ENCODE data around the gene MCEMP1. TPM values are rescaled to one million over a fixed set of nuclear protein-coding genes. Genes with fewer than 3 reads are reported as not detected.

Gene MCEMP1
- total RNA-seq, 2 experiments from 2014 or later = not detected

DNA sequence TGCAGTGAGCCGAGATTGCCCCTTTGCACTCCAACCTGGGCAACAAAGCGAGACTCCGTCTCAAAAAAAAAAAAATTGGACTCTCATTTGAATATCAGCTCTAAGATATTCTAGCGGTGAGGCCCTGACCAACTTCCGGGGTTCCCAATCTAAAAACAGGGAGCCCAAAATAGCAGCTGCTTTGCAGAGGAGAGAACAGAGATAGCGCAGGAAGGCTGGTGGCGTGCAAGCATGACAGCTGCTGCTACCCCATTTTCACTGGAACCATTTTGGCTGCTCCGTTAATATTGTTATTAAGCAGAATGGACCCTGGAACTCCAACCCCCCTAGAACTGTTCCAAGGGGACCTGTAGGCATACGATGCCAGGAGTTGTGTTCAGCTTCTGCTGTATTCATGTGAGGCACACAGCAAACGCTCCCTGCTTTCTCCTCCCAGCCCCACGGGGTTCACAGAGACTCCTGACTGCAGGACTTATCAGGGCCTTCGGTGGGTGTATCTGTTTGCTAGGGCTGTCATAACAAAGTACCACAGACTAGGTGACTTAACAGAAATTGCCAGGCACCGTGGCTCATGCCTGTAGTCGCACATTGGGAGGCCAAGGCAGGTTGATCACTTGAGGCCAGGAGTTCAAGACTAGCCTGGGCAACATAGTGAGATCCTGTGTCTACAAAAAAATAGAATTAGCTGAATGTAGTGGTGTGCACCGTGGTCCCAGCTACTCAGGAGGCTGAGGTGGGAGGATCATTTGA is 28.4 kb upstream of the MCEMP1 start:
- Mint-ChIP-seq H3K9me3 (ENCODE audit: low read depth) (no peaks in the 10 kb centered on the region), H3K27me3 (peaks cover 2% of the 10 kb centered on the region), H3K4me1 (peaks cover 9% of the 10 kb centered on the region), H3K27ac (no peak overlapping the region), H3K36me3 (peaks cover 8% of the 10 kb centered on the region), H3K4me3 (no peak overlapping the region)
- DNase-seq = no peak
- ATAC-seq = no peak
- CTCF ChIA-PET = interaction anchor here (2.2 kb wide), 1 partner anchor 32 kb away, joined by 11 read pairs; the partner anchor contains the start of gene TRAPPC5

GRCh38 chr19:7650148-7650547 is 26.7 kb upstream of the MCEMP1 start:
- CTCF ChIA-PET = interaction anchor here (1.3 to 1.5 kb wide), 2 partner anchors 28 to 82 kb away, joined by 3 to 5 read pairs; no protein-coding TSS in a partner anchor
- Mint-ChIP-seq H3K27ac (no peak overlapping the region), H3K4me1 (peaks cover 9% of the 10 kb centered on the region), H3K36me3 (peaks cover 6% of the 10 kb centered on the region), H3K4me3 (no peak overlapping the region), H3K27me3 (peaks cover 2% of the 10 kb centered on the region), H3K9me3 (ENCODE audit: low read depth) (no peaks in the 10 kb centered on the region)
- ATAC-seq = no peak
- no peak for DNase-seq

GRCh38 chr19:7652061-7652641 is 24.7 kb upstream of the MCEMP1 start:
- Mint-ChIP-seq H3K27ac (peak overlapping the region; percentile 62), H3K4me3 (peak overlapping the region; percentile 63), H3K4me1 (peaks cover 12% of the 10 kb centered on the region), H3K27me3 (peaks cover 2% of the 10 kb centered on the region), H3K9me3 (ENCODE audit: low read depth) (no peaks in the 10 kb centered on the region), H3K36me3 (peaks cover 2% of the 10 kb centered on the region)
- DNase-seq (peak; percentile 88), ATAC-seq (peak; percentile 93)
- CTCF ChIA-PET = interaction anchor here (0.6 to 3.9 kb wide), 16 partner anchors 9 to 154 kb away, joined by 3 to 38 read pairs (median 7); partner anchors contain the start of genes PET100, RETN, TRAPPC5 and XAB2

DNA sequence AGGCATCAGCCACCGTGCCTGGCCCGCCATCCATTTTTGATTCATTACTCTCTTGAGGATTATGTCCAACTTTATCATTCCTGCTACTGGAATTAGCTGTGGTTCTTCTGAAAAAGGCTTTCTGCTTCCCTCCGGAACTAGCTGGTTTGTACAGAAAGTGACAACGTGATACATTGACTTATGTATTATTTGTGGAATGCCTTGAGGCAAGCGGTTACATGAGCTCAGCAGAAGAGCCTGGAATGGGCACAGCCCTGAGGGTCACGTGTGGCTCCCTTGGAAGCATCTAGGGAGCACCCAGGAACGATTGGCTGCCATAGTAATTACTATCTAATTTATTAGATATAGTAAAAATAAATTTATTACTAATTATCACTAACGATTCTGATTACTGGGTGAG is 22.5 kb upstream of the MCEMP1 start:
- peaks cover 29% of the 10 kb centered on the region for H3K4me1 Mint-ChIP-seq
- ATAC-seq (no peak), DNase-seq (no peak)
- peaks cover 2% of the 10 kb centered on the region for H3K27me3 Mint-ChIP-seq
- H3K36me3 Mint-ChIP-seq = no peaks in the 10 kb centered on the region
- H3K27ac Mint-ChIP-seq = no peak overlapping the region
- CTCF ChIA-PET = interaction anchor here (1.0 to 4.8 kb wide), 5 partner anchors 26 to 552 kb away, joined by 3 to 38 read pairs (median 4); partner anchors contain the start of gene TRAPPC5
- no peak overlapping the region for H3K4me3 Mint-ChIP-seq
- H3K9me3 Mint-ChIP-seq (ENCODE audit: low read depth) = no peaks in the 10 kb centered on the region

GRCh38 chr19:7655581-7655980 is 21.3 kb upstream of the MCEMP1 start:
- no peak overlapping the region for H3K27ac Mint-ChIP-seq
- DNase-seq (no peak), ATAC-seq (no peak)
- H3K9me3 Mint-ChIP-seq (ENCODE audit: low read depth) = no peaks in the 10 kb centered on the region
- H3K4me1 Mint-ChIP-seq = peaks cover 29% of the 10 kb centered on the region
- H3K4me3 Mint-ChIP-seq = no peak overlapping the region
- CTCF ChIA-PET = interaction anchor here (0.6 to 4.8 kb wide), 2 partner anchors 25 to 144 kb away, joined by 3 to 33 read pairs; partner anchors contain the start of gene TRAPPC5
- H3K36me3 Mint-ChIP-seq = no peaks in the 10 kb centered on the region
- H3K27me3 Mint-ChIP-seq = peaks cover 2% of the 10 kb centered on the region

DNA sequence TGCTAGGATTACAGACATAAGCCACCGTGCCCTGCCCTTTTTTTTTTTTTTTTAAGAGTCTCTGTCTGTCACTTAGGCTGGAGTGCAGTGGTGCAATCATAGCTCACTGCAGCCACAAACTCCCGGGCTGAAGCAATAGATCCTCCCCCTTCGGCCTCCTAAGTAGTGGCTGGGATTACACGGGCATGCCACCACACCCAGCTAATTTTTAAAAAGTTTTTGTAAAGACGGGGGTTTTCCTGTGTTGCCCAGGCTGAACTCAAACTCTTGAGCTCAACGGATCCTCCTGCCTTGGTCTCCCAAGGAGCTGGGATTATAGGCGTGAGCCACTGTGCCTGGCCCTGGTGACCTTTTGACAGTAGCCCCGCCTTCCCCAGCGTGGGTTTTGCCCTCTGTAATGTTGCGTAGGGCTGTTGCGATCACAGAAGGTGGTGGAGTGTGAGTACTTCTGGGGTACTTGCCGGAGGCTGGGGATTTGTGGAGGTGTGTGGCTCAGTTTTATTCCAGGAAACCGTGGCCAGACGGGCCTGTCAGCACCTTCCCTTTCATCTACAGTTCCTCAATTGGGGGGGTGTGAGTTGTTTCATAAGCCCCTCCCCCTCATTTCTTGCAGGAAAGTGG is 19.6 kb upstream of the MCEMP1 start:
- H3K4me1 Mint-ChIP-seq = peaks cover 25% of the 10 kb centered on the region
- CTCF ChIA-PET = interaction anchor here (1.3 to 4.8 kb wide), 2 partner anchors 23 to 143 kb away, joined by 4 to 33 read pairs; partner anchors contain the start of gene TRAPPC5
- H3K27ac Mint-ChIP-seq = no peak overlapping the region
- no peak overlapping the region for H3K4me3 Mint-ChIP-seq
- H3K27me3 Mint-ChIP-seq = no peaks in the 10 kb centered on the region
- no peaks in the 10 kb centered on the region for H3K9me3 Mint-ChIP-seq (ENCODE audit: low read depth)
- H3K36me3 Mint-ChIP-seq = no peaks in the 10 kb centered on the region
- ATAC-seq (no peak), DNase-seq (no peak)

DNA sequence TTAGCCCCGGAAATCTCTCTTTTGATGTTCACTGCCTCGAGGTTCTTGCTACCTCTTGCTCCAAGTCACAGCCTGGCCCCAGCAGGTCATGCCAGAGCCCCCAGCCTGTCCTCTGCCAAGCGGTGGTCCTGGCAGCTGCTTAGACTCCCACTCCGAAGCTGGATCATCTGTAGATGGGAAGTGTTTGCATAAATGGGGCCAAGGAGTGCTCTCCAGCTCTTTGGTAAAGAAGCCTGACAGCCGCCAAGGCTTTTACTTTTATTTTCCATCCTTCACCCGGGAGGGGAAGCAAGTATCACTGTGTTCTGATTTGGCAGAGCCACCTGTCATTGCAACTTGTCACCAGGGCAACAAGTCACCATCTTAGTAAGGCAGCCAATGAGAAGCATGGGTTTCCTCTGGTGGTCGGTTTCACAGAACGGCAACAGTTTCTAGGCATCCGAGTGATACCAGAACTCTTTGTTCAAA is 18.6 kb upstream of the MCEMP1 start:
- peaks cover 20% of the 10 kb centered on the region for H3K4me1 Mint-ChIP-seq
- CTCF ChIA-PET = interaction anchor here (1.1 to 4.8 kb wide), 3 partner anchors 19 to 28 kb away, joined by 3 to 33 read pairs (median 7); partner anchors contain the start of genes MCEMP1, PET100, TRAPPC5 and XAB2
- H3K27ac Mint-ChIP-seq = peak overlapping the region; percentile 73
- DNase-seq (peak; percentile 74), ATAC-seq (peak; percentile 93)
- no peaks in the 10 kb centered on the region for H3K9me3 Mint-ChIP-seq (ENCODE audit: low read depth)
- H3K4me3 Mint-ChIP-seq = peak overlapping the region; percentile 70
- H3K36me3 Mint-ChIP-seq = no peaks in the 10 kb centered on the region
- H3K27me3 Mint-ChIP-seq = no peaks in the 10 kb centered on the region

- Mint-ChIP-seq H3K9me3 (ENCODE audit: low read depth) (no peaks in the 10 kb centered on the region), H3K36me3 (no peaks in the 10 kb centered on the region), H3K4me1 (peaks cover 18% of the 10 kb centered on the region), H3K4me3 (no peak overlapping the region), H3K27ac (no peak overlapping the region), H3K27me3 (no peaks in the 10 kb centered on the region)
- ATAC-seq (no peak), DNase-seq (no peak)
- CTCF ChIA-PET = interaction anchor here (0.6 to 4.2 kb wide), 2 partner anchors 19 to 287 kb away, joined by 3 to 14 read pairs; partner anchors contain the start of gene TRAPPC5
Measured at GRCh38 chr19:7661744-7662538, 14.9 kb upstream of the MCEMP1 start.

DNA sequence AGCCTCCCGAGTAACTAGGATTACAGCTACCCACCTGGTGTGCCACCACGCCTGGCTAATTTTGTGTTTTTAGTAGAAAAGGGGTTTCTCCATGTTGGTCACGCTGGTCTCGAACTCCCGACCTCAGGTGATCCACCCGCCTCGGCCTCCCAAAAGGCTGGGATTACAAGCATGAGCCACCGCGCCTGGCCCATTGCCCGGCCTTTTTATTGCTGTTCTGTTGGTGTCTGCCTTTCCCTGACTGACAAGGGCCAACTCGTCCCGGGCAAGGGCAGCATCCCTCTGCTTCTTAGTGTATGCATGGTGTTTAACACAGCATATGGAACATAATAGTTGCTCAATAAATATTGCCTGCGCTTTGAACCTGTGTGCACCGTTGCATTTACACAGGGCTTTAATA is 14.2 kb upstream of the MCEMP1 start:
- no peak for ATAC-seq
- no peak for DNase-seq
- no peaks in the 10 kb centered on the region for H3K27me3 Mint-ChIP-seq
- H3K9me3 Mint-ChIP-seq (ENCODE audit: low read depth) = no peaks in the 10 kb centered on the region
- H3K27ac Mint-ChIP-seq = no peak overlapping the region
- H3K36me3 Mint-ChIP-seq = no peaks in the 10 kb centered on the region
- peaks cover 13% of the 10 kb centered on the region for H3K4me1 Mint-ChIP-seq
- H3K4me3 Mint-ChIP-seq = no peak overlapping the region
- CTCF ChIA-PET = interaction anchor here (0.8 to 4.2 kb wide), 3 partner anchors 11 to 165 kb away, joined by 3 to 14 read pairs (median 10); partner anchors contain the start of gene TRAPPC5

- Mint-ChIP-seq H3K36me3 (no peaks in the 10 kb centered on the region), H3K27me3 (no peaks in the 10 kb centered on the region), H3K4me3 (no peak overlapping the region), H3K27ac (no peak overlapping the region), H3K4me1 (peaks cover 4% of the 10 kb centered on the region), H3K9me3 (ENCODE audit: low read depth) (no peaks in the 10 kb centered on the region)
- CTCF ChIA-PET = interaction anchor here (1.2 to 4.2 kb wide), 3 partner anchors 12 to 96 kb away, joined by 3 to 14 read pairs (median 10); partner anchors contain the start of gene TRAPPC5
- no peak for DNase-seq
- ATAC-seq = no peak
Measured at GRCh38 chr19:7663706-7664105, 13.2 kb upstream of the MCEMP1 start.

DNA sequence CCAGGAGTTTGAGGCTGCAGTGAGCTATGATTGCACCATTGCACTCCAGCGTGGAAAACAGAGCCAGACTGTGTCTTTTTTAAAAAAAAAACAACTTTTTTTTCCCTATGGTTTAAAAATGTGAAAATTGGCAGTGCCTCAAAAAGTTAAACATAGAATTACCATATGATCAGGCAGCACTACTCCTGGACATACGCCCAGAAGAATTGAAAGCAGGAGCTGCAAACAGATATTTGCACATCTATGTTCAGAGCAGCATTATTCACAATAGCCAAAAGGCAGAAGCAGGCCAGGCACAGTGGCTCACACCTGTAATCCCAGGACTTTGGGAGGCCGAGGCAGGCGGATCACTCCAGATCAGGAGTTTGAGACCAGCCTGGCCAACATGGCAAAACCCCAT is 11.8 kb upstream of the MCEMP1 start:
- H3K4me3 Mint-ChIP-seq = no peak overlapping the region
- H3K4me1 Mint-ChIP-seq = peaks cover 7% of the 10 kb centered on the region
- H3K27me3 Mint-ChIP-seq = peaks cover 7% of the 10 kb centered on the region
- no peak for ATAC-seq
- CTCF ChIA-PET = interaction anchor here (4.2 kb wide), 1 partner anchor 16 kb away, joined by 14 read pairs; the partner anchor contains the start of gene TRAPPC5
- no peak overlapping the region for H3K27ac Mint-ChIP-seq
- H3K36me3 Mint-ChIP-seq = no peaks in the 10 kb centered on the region
- no peaks in the 10 kb centered on the region for H3K9me3 Mint-ChIP-seq (ENCODE audit: low read depth)
- no peak for DNase-seq

DNA sequence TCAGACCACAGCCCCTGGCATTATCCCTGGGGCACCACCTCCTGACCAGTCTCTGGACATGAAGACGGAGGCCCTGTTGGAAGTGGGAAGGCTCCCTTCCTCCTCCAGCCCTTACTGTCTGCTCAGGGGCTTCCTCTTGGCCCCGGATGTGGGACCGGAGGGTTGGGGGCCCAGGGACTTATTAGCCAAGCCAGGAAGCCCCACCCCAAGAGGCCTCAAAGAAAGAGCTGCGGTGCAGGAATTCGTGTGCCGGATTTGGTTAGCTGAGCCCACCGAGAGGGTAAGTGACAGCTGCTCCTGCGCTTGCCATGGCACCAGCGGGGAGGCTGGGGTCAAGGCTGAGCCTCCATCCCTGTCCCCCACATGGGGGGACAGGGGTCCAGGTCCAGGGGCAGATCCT is 8.0 kb upstream of the MCEMP1 start, which contains the start of gene RETN:
TSS of gene RETN (plus strand) at position 208 of the 400 bp plus-strand sequence. CDS start 278 bp downstream, outside the sequence.
- Mint-ChIP-seq H3K4me3 (no peak within 1 kb of the TSS), H3K27me3 (peaks cover 23% of the 10 kb centered on the region), H3K4me1 (peaks cover 13% of the 10 kb centered on the region), H3K36me3 (no peaks in the 10 kb centered on the region), H3K9me3 (ENCODE audit: low read depth) (no peaks in the 10 kb centered on the region), H3K27ac (no peak within 1 kb of the TSS)
- CTCF ChIA-PET = interaction anchor here (1.9 to 2.8 kb wide), 3 partner anchors 12 to 131 kb away, joined by 5 to 23 read pairs (median 11); partner anchors contain the start of gene TRAPPC5
- ATAC-seq = no peak
- DNase-seq = no peak
